Natural killer cell (primary cell): Measurements from ENCODE around the gene TOB2. TPM values are rescaled to one million over a fixed set of nuclear protein-coding genes. Genes with fewer than 3 reads are reported as not detected.

Experiments used
- ATAC-seq, 3 donors: fragments of 150-1000 bp in 2 of 3; fragments of 200-7000 bp in 1 of 3; cut with Tn5 transposase; 1 replicate in 1 of 3; 2 replicates in 2 of 3; pipeline ENCODE4 v1.10.0; 2021; ENCODE audit warnings: mild to moderate bottlenecking in 2 of 3, moderate library complexity in 2 of 3
- DNase-seq, 2 donors: peaks; one replicate each; pipeline versions ENCODE4 v3.0.0 to v3.0.0-alpha.2; 2013 to 2021; ENCODE audit warnings: mixed read lengths in 1 of 2
- H3K27ac ChIP-seq: one replicate; pipeline ENCODE4 v1.5.1; 2013; ENCODE audit warnings: mild to moderate bottlenecking, low read length
- H3K27me3 ChIP-seq: one replicate; pipeline ENCODE4 v1.6.1; 2013; ENCODE audit warnings: low read length; ENCODE audit not compliant: control insufficient read depth, insufficient read depth
- H3K36me3 ChIP-seq: one replicate; pipeline ENCODE4 v1.6.1; 2013; ENCODE audit warnings: low read length; ENCODE audit not compliant: control insufficient read depth, insufficient read depth
- H3K4me1 ChIP-seq: one replicate; pipeline ENCODE4 v1.6.1; 2013; ENCODE audit warnings: low read length; ENCODE audit not compliant: control insufficient read depth, insufficient read depth
- H3K4me3 ChIP-seq: one replicate; pipeline ENCODE4 v1.5.1; 2013; ENCODE audit warnings: low read length
- H3K9me3 ChIP-seq: one replicate; pipeline ENCODE4 v1.6.1; 2013; ENCODE audit warnings: low read length; ENCODE audit not compliant: control insufficient read depth, insufficient read depth
- H3K27ac Mint-ChIP-seq, 2 donors: one replicate each; pipeline ENCODE4 v1.8.0; 2022; ENCODE audit warnings: mild to moderate bottlenecking in 2 of 2, mixed read lengths in 2 of 2, moderate library complexity in 1 of 2
- H3K27me3 Mint-ChIP-seq, 2 donors: one replicate each; pipeline ENCODE4 v1.8.0; 2022; ENCODE audit warnings: low read depth in 2 of 2, mixed read lengths in 2 of 2
- H3K36me3 Mint-ChIP-seq: one replicate; pipeline ENCODE4 v1.8.0; 2022; ENCODE audit warnings: mixed read lengths
- H3K4me1 Mint-ChIP-seq, 2 donors: one replicate each; pipeline ENCODE4 v1.8.0; 2022; ENCODE audit warnings: mixed read lengths in 2 of 2
- H3K4me3 Mint-ChIP-seq: one replicate; pipeline ENCODE4 v1.8.0; 2022; ENCODE audit warnings: mild to moderate bottlenecking, moderate library complexity, mixed read lengths
- H3K9me3 Mint-ChIP-seq, 2 donors: one replicate each; pipeline ENCODE4 v1.8.0; 2022; ENCODE audit warnings: mixed read lengths in 2 of 2
- CTCF ChIP-seq: fragments of 200-600 bp; IDR thresholded peaks from one replicate; pipeline ENCODE4 v1.8.0; 2022; ENCODE audit warnings: antibody characterized with exemption
- WGBS: methylation state at CpG from one replicate; pipeline ENCODE4 v1.1.7; 2013; ENCODE audit warnings: missing lambda C conversion rate; ENCODE audit not compliant: insufficient coverage; 5-methylcytosine and 5-hydroxymethylcytosine counted together
- intact Hi-C: fragments of 100-400 bp; cut with micrococcal nuclease; formaldehyde crosslinking; loops from one replicate; pipeline ENCODE4 v1.14.2; 2022
- total RNA-seq, 4 donors: library from RNA; stranded (reverse); fragments of 120-200 nt in 1 of 4; gene quantifications; one replicate each; pipeline versions ENCODE4 v1.2.3 to v1.2.4, GENCODE V29; 2013 to 2022

TOB2 gene
- total RNA-seq, 3 donors from 2014 or later (not counting 1 experiment from before 2014, with no cell fraction given): 26.4 to 42.2 (median 32.6) TPM

GRCh38 chr22:41397143-41397811 lies 49.3 kb downstream of the TOB2 start:
- Histone ChIP-seq H3K4me3 (no peak overlapping the region), H3K9me3 (no peaks in the 10 kb centered on the region), H3K36me3 (peaks cover 23% of the 10 kb centered on the region), H3K27ac (no peak overlapping the region), H3K27me3 (no peaks in the 10 kb centered on the region), H3K4me1 (no peaks in the 10 kb centered on the region)
- Mint-ChIP-seq H3K4me1 (no peaks in the 10 kb centered on the region), H3K36me3 (no peaks in the 10 kb centered on the region), H3K27me3 (no peaks in the 10 kb centered on the region), H3K9me3 (no peaks in the 10 kb centered on the region), H3K4me3 (no peak overlapping the region), H3K27ac (no peak overlapping the region)
- DNase-seq: no peak
- intact Hi-C loops: no loop called here
- no peak for TF ChIP-seq CTCF
- no peak for ATAC-seq
- WGBS: 92% methylated on average over 19 of the region's 19 CpGs

DNA sequence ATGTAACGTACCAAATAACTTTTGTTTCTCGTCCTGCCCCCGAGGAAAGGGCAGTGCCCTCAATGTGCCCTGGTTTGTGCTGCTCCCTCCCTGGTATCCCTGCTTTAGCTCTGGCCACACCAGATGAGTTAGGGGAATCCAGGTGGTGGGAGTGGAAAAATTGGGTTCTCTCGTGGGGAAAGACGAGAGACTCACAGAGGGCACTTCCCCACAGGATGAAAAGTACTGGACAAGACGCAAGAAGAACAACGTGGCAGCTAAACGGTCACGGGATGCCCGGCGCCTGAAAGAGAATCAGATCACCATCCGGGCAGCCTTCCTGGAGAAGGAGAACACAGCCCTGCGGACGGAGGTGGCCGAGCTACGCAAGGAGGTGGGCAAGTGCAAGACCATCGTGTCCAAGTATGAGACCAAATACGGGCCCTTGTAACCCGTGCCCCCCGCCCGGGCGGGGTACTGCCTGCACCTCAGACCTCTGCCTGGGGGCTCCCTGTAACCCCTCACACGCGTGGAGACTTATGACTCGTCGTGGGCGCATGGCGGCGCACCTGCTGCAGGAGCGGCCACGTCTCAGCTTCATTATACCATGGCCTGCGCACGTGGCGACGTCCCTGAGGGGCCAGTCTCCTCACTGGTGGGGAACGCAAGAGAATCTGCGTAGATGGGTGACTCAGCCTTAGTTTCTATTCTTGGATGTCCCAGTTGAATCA lies 50.9 kb downstream of the TOB2 start:
- Histone ChIP-seq H3K4me3 (no peak overlapping the region), H3K27me3 (no peaks in the 10 kb centered on the region), H3K4me1 (no peaks in the 10 kb centered on the region), H3K27ac (no peak overlapping the region), H3K36me3 (peaks cover 23% of the 10 kb centered on the region), H3K9me3 (no peaks in the 10 kb centered on the region)
- intact Hi-C loops: no loop called here
- ATAC-seq (peak in 1 of 3 donors; percentile 17), DNase-seq (no peak)
- 96% methylated on average over 37 of the region's 37 CpGs for WGBS
- TF ChIP-seq CTCF: no peak
- Mint-ChIP-seq H3K9me3 (no peaks in the 10 kb centered on the region), H3K36me3 (no peaks in the 10 kb centered on the region), H3K27me3 (no peaks in the 10 kb centered on the region), H3K27ac (no peak overlapping the region), H3K4me3 (no peak overlapping the region), H3K4me1 (no peaks in the 10 kb centered on the region)

DNA sequence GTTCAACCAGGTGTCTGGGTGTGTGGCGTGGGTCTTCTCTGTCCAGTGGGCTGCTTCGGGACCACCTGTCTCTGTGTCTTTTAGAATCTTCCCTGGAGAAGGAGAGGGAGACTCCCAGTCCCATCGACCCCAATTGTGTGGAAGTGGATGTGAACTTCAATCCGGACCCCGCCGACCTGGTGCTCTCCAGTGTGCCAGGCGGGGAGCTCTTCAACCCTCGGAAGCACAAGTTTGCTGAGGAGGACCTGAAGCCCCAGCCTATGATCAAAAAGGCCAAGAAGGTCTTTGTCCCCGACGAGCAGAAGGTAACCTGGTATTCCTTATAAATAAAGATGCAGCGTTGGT lies 52.6 kb downstream of the TOB2 start:
- H3K9me3 Mint-ChIP-seq: no peaks in the 10 kb centered on the region
- H3K36me3 Mint-ChIP-seq: no peaks in the 10 kb centered on the region
- H3K27me3 ChIP-seq: no peaks in the 10 kb centered on the region
- H3K4me1 Mint-ChIP-seq: no peaks in the 10 kb centered on the region
- H3K4me1 ChIP-seq: no peaks in the 10 kb centered on the region
- H3K27ac ChIP-seq: no peak overlapping the region
- H3K4me3 ChIP-seq: no peak overlapping the region
- H3K4me3 Mint-ChIP-seq: no peak overlapping the region
- no peaks in the 10 kb centered on the region for H3K27me3 Mint-ChIP-seq
- ATAC-seq (no peak), DNase-seq (no peak)
- no peaks in the 10 kb centered on the region for H3K9me3 ChIP-seq
- H3K36me3 ChIP-seq: peaks cover 23% of the 10 kb centered on the region
- no peak overlapping the region for H3K27ac Mint-ChIP-seq
- TF ChIP-seq CTCF: no peak
- intact Hi-C loops: no loop called here
- 98% methylated on average over 11 of the region's 11 CpGs for WGBS
